Measurements from ENCODE around the gene PLXNA4.

Gene PLXNA4

DNA sequence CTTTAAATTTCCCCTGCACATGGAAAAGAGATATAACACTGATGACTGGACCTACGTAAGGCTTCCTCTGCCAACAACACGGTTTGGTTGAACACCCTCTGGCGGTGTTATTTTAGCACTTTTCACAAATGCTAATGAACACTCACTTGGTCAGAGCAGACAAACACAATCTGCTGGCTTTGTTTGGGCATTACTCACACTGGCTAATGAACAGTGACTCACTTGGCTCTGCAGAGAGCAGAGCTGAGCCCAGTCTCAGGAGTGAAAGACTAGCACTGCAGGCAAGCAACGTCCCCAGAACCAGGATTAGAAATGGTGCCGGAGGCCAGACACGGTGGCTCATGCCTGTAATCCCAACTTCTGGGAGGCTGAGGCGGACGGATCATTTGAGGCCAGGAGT, 430.8 kb downstream of the PLXNA4 start:
- no peak for DNase-seq (ENCODE audit: extremely low read depth, low read depth)

GRCh38 chr7:132145063-132145462, 431.2 kb downstream of the PLXNA4 start:
- no peak for DNase-seq (ENCODE audit: extremely low read depth, low read depth)
- TF ChIP-seq CTCF (IDR thresholded peaks at IDR 0.05; ENCODE audit: low read depth, low read length) = no peak

More for the DNA sequence above, 430.8 kb downstream of the PLXNA4 start:
- TF ChIP-seq CTCF (IDR thresholded peaks at IDR 0.05; ENCODE audit: low read depth, low read length) = no peak; the same call in 1 of the 2 replicates

DNA sequence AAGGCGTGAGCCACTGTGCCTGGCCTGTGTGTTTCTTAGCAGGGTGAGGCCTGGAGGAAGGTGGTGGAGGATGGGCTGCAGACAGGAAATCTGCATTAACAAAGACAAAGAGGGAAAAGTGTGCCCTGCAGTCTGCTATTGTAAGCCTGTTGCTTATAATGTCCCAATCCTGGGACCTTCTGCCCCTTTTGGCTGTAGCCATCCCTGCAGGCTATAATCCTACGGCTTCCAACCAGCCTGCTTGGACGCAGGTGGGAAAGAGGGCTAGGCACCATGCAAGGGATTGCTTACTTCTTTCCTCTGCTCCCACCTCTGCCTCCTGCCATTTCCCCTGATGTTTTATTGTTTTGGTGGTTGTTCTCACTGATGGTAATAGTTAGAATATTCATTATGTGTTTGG, 434.3 kb downstream of the PLXNA4 start:
- no peak for TF ChIP-seq CTCF (IDR thresholded peaks at IDR 0.05; ENCODE audit: low read depth, low read length)
- no peak for DNase-seq (ENCODE audit: extremely low read depth, low read depth)

- TF ChIP-seq CTCF (IDR thresholded peaks at IDR 0.05; ENCODE audit: low read depth, low read length) = no peak
These were observed 435.2 kb downstream of the PLXNA4 start for GRCh38 chr7:132141109-132141508.

DNA sequence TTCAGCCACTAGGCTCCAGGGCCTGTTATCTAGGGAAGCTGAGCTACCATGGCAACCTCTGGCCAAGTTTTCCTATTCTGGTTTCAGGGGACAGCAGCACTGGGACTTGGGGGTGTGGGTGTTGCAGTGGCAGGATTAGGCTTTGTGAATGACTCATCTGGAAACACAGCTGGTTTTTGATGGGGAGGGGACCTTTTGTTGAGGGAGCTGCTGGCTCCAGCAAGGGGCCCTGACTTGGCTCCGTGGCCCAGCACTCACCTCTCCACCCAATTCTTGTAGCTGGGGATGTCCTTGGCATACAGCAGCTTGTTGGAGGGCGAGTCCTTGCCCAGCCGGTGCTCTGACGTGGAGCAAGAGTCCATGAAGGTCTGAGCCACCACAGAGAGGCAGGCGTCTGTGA, 435.9 kb downstream of the PLXNA4 start:
- DNase-seq (ENCODE audit: extremely low read depth, low read depth) = no peak

More at GRCh38 chr7:132141109-132141508, 435.2 kb downstream of the PLXNA4 start:
- DNase-seq (ENCODE audit: extremely low read depth, low read depth) = no peak

DNA sequence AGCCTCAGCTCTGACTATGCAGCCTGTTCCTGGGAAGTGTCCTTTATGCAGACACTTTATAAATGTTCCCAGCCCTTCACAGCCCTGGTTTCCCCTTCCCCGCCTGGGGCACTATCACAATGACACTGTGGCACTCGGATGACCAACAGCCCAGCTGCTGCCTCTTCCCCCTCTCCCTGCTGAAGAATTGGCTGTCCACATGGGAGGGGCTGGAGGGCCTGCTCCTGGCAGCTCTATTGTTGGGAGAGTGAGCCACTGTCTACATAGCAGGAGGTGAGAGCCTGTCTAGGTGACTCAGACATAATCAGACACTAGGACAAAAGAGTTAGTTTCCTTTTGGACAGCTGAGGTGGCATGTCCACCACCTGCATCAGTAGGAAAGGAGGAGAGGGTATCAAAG, 437.5 kb downstream of the PLXNA4 start:
- DNase-seq (ENCODE audit: extremely low read depth, low read depth) = no peak
- TF ChIP-seq CTCF (IDR thresholded peaks at IDR 0.05; ENCODE audit: low read depth, low read length) = no peak

More for the DNA sequence above, 435.9 kb downstream of the PLXNA4 start:
- TF ChIP-seq CTCF (IDR thresholded peaks at IDR 0.05; ENCODE audit: low read depth, low read length) = no peak

- no peak for TF ChIP-seq CTCF (IDR thresholded peaks at IDR 0.05; ENCODE audit: low read depth, low read length)
- DNase-seq (ENCODE audit: extremely low read depth, low read depth) = no peak
These were observed 438.6 kb downstream of the PLXNA4 start for GRCh38 chr7:132137681-132138080.
